ENCODE data around the gene ABR.
"Not testable (repeated sequence)": the region's sequence is repeated elsewhere in the genome, so short reads cannot be mapped to it uniquely, and the experiment has no call there.

The ABR gene

DNA sequence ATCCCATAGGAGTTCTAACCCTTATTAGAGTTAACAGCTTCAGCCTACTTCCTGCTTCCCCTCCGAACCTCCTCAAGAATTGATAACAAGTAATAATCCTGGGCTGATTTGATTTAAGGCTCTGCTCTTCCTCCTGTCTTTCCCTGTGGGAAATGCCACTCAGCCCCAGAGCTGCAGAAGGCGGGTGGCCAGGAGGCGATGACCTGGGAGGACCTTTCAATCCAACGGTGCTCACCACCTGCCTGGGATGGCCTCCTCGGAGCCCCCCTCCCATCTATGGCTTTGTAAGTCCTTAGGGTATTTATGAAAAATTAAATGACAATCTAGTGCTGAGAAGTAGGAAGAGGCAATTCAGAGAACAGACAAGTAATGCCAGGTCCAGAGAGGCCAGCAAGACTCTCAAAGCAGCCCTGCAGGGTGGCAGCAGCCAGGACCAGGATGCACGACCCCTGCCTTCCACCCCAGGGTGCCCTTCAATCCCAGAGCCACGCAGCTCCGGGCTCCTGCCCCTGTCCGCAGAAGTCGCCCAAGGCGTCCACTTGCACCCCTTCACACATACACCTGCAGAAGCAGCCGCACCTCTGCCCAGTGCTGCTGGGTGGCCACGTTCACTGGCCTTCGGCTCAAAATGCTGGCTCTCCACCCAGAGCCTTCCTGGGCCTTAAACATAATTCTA is 34.3 kb downstream of the ABR start:
- no peak for DNase-seq

DNA sequence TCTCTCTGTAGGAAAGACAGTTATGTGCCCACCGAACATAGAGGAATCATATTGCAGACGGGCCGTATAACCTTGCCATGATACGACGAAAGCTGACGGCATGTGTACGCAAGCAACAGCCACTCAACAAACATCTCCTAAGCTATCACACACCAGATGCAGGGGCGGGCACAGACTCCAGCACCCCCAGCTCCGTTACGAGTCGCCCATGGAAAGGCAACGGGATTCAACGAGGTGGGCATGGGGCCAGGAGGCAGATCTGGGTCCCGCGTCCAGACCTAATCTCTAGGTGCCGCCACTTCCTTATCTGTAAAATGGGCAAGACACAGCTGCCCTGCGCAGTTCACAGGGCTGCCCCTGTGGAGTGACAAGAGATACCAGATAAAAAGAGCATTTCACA is 35.6 kb downstream of the ABR start:
- no peak for DNase-seq

DNA sequence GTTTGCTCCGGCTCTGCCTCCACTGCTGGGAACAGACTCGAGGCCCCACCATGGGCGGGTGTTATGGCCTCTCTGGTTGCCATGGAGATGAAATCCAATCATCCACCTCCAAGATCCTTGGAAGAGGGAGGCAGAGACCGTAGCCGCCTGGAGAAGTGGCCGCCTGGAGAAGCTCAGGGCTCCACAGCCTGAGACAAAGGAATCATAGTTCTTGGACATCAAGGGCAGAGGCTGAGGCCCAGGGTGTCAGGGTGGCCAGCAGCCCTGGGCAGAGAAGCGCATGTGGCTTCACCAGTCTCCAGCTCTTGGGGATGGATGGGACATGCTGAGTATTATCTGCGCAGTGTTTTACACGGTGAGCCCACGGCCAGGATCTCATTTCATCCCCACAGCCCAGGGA is 36.2 kb downstream of the ABR start:
- no peak for DNase-seq

DNA sequence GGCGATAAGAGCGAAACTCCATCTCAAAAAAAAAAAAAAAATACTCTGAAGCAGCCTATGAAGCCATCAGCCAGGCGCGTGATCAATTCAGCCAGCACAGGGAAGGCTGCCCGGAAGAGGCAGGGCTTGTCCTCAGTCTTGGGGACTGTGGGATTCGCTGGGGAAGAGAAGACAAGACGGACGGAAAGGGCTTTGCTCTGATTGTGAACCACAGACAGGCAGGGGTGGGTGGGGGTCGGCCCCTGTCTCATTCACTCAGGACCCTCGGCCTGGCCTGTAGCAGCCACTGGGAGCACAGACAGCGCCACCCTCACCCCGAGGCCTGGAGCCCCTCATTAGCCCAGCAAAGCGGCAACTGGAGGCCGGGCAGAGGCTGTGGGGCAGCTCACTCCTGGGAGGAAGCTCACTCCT is 37.2 kb downstream of the ABR start:
- DNase-seq: no peak

DNA sequence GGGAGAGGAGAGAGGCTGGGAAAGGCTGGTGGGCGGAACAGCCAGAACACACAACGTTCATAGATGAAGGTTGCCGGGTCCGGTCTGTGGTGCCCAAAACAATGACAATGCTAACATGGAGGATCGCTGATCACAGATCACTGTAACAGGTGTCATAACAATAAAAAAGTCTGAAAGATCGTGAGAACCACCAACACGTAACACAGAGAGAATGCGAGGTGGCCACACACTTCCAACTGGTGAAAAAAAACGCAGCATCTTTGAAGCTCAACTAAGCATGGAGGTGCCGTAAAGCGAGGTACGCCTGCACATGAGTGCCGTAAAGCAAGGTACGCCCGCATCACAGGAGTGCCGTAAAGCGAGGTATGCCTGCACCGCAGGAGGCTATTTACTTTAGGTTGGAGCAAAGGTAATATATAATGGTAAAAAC is 42.3 kb downstream of the ABR start:
- no peak for DNase-seq

DNA sequence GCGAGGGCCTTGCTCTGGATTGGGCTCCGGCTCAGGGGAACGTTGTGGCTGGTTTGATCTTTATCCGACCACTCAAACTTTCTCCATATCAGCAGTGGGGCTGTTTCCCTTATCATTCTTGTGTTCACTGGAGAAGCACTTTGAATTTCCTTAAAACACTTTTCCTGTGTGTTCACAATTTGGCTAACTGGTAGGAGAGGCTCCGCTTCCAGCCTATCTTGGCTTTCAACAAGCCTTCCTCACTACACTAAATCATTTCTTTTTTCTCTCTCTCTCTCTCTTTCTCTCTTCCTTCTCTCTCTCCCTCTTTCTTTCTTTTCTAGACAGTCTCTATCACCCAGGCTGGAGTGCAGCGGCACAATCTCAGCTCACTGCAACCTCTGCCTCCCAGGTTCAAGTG is 43.0 kb downstream of the ABR start:
- no peak for DNase-seq

DNA sequence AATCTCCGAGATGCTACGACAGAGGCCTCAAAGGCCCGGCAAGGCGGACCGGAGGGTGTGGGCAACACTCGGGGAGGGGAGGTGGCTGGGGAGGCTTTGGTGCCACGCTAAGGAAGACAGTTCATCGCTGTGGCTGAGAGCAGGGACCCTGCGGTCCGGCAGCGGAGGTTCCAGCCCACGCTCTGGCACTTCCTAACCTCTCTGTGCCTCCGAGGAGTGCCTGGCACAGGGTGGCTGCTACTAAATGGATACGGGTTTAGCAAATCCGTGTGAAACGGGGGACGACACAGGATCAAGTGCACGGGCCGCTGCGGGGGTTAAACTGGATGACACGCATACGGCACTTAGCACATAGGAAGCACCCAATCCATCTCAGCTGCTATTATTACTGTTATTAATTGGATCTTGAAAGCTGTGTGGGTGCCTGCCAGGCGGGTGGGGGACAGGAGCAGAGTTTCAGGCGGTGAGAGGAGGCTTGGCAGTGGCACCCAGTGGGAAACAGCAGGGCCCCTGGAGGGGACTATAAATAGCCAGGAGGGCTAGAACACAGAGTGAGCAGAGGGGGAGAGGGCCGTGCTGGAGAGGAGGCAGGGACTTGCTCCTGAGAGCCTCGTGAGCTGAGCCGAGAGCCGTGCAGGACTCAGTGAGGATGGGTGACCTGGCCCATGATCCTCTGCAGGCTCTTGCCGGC is 45.0 kb downstream of the ABR start:
- DNase-seq: no peak

DNA sequence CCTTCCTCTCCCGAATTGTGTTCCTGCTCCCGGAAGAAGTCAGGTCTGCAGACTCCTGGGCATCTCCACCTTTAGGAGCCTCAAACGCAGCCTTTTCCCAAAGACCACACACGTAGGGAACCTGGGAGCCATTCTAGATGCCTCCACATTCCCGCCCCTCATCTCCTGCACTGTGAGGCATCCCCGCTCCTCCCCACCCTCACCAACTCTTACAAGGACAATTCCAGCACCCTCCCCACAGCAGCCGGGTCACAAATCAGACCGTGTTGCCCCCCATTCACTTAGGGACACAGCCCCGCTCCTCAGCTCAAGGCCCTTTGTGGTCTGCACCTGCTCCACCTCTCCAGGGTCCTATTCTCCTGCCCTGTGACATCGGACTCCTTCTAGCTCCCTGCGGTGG is 49.6 kb downstream of the ABR start:
- DNase-seq: no peak

DNA sequence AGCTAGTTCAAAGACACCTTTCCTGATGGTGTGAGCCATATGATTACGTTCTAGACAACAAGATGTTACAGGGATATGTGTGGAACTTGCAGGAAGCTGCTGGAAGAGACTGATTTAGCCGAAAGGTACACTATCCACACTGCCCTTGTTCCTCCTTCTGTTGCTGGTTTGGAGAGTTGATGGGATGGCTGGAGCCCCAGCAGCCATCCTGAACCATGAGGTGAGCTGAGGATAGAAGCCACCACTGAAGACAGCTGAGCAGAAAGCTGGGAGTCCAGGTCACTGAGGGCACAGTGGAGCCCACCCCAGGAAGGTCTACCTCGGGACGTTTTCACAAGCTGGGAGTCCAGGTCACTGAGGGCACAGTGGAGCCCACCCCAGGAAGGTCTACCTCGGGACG is 51.3 kb downstream of the ABR start:
- not testable (repeated sequence) for DNase-seq

DNA sequence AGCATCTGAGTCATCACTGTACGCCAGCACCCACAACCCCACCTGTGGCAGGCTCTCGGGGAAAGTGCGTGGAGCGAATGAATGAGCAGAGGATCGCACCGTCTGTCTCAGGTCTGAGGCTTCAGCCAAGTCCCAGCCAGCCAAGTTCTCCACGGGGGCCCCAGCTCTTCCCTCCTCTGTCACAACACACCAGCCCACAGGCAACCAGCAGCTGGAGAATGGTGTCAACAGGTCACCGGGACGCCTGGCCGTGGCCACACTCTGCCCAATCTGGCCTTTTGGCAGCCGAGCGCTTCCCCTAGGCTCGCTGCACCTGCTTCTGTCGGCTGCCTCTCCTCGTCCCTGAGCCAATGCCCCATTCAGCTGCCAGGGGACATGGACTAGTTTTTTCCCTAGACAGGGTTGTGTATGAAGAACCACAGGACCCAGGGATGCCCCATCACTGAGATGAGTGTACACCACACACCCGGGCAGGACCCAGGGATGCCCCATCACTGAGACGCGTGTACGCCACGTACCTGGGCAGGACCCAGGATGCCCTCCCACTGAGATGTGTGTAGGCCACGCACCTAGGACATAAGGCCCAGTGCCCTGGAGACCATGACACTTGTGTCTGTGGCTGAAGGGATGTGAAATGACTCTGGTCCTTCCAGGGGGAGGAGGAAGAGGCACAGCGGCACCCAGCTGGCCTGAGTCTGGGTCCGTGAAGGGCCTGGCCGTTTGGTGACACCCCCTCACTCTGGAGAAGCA is 52.8 kb downstream of the ABR start:
- DNase-seq: no peak

DNA sequence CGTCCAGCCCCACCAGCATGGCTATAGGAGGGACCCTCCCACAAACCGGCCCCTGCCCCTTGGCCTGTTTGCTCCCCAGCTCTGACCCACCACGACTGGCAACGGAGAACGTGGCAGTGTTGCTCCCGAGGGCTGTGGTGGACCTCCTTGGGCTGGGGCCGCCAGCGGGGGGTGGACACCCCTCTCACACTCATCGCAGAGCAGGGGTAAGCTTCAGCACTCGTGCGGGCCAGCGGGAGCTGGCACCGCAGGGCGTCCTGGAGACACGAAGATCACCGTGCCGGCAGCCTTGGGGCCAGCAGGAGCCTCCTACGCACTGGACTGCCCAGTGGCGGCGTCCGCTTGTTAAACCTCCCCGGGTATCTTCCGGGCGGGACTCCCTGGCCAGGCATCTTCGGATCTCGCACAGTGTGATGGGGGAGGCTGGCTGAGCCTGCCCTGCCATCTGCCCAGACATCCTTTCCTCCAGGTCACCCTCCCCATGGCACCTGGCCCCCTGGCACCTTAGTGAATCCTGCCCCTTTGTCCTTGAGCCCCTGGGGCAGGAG is 53.5 kb downstream of the ABR start:
- no peak for DNase-seq

DNA sequence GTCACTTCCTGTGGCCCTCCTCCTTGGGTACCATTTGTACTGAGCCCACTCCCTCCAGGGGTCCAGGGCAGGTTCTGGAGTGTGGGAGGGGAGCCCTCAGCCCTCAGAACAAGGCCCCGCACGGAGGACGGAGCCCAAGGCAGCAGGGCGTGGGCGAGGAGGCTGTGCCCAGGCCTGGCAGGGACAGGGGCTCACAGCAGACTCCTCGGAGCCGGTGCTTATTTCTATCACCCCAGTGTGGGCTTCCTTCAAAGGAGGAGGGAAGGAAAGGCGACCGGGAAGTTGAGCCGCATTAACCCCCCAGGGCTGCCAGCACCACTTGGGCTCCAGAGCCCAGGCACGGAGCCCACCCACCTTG is 54.0 kb downstream of the ABR start:
- DNase-seq: no peak

DNA sequence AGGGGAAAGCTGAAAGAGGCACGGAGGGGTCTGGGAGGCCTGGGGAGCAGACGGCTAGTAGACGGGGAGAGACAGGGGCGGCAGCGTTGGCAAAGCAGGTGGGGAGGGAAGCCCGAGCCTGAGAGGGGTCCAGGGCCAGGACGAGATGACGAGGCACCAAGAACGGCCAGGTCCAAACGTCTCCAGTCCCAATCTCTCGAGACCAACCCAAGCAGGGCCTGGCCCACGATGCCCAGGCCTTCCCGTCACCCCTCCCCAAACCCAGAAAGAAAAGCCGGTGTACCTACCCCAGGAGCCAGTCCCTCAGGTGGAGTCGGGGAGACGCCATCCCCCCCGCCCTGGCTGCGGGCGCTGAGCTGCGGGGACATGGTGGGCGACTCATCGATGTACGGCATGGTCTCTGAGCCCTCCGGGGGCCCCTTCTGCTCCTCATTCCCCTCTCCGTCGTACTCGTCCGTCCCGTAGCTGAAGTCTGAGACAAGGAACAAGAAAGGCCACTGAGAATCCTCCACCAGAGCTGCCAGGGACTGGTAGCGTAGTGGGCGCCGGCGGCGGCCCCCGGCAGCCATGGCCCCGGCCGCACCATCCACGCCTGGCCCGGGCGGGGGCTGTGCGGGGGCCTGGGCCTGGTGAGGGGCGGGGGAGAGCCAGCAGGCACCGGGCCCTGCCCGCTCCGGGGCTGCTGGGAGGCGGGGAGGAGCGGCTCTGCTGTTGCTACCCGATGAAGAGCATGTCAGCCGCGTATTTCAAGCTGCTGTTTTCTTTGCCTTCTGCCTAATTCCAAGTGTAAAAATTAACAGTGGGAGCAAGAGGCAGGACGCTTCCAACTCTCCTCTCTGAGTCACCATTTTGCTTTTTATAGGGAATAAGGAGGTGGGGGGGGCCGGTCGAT is 54.6 kb downstream of the ABR start:
- DNase-seq: no peak

DNA sequence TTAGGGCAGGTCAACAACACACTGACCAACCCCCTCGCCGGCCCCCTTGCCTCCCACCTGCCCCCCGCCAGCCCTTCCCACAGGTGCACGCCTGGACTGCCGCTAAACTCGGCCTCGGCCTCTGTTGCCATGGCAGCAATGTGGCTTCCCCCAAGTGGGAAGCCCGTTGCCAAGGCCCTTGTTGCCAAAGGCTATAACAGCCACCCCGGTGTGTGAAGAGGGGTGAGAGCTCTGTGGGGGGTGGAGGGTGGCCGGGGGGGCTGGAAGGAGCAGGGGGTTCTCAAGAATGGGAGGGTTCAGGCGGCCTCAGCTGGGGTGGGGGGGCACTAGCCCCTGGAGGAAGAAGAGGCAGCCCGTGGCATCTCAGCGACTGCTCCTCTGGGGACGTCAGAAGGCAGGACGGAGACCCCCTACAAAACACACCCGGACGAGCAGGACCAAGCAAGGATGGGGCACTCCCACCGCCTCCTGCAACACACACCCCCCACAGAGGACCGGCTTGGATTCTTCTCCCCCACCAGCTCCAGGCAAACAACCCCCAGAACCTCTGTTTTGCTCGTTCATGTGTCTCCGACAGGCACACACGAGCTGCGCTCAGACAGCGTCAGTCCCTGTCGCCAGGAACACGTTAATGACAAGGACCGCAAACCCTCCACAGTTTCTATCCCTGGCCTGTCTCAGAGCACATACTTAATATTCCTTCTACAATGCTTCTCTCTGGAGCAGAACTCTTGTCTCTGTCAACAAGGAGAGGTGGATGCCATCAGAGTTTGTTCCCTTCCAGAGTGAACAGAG is 55.7 kb downstream of the ABR start:
- DNase-seq: no peak

DNA sequence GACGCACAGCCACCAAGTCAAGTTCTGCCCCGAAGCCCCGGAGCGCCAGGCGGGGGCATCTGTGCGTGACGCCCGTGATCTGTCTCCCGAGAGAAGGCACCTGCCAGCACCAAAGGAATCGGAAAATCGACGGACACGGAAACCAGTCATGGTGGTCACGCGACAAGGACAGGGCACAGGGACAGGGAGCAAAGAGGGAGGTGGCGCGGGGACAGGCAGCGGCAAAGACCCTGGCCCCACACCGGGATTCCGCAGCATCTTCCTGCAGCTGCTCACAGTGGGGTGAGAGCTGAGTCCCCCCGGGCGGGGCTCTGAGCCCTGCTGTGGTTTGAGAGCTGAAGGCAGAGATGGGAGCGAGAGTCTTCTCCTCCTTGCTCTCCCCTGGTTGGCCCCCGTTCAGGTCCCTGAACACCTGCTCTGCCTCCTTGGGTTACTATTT is 56.4 kb downstream of the ABR start:
- DNase-seq: no peak

DNA sequence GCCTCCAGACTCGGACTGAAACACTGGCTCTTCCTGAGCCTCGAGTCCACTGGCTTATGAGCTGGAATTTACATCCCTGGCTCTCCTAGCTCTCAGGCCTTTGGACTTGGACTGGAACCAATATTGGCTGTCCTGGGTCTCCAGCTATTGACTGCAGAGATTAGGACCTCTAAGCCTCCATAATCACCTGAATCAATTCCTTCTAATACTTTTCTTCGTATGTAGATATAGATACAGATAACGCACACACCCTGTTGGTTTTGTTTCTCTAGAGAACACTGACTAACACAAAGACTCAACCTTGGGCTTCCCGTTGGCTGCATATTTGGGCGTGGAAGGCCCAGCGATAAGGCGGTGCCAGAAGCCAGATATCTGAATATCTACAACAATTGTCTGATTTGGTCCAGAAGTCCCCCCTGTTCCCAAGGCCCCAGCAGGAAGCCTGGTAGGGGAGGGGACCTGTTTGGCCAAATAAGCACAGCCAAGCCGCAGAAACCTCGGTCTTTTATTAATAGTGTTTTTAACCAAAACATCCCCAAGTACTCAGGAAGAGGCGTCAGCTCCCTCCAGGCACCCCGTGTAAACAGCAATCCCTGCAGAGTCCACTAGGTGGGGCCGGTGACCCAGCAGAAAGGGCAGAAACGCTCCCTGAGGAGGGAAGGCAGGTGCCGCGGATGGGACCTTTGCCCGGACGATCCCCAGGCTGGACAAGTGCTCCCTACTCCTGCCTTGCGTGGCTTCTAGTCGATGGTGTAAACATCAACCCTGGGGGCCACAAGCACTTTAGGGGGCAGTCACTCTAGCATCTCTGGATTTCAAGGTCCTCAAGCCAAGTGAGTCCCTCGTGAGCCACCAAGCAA is 57.0 kb downstream of the ABR start:
- no peak for DNase-seq

DNA sequence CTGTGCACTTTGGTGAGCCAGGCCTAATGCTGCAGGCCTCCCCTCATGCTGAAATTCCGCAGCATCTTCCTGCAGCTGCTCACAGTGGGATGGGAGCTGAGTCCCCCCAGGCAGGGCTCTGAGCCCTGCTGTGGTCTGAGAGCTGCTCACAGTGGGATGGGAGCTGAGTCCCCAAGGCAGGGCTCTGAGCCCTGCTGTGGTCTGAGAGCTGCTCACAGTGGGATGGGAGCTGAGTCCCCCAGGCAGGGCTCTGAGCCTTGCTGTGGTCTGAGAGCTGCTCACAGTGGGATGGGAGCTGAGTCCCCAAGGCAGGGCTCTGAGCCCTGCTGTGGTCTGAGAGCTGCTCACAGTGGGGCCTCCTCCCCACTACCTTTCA is 58.4 kb downstream of the ABR start:
- not testable (repeated sequence) for DNase-seq

DNA sequence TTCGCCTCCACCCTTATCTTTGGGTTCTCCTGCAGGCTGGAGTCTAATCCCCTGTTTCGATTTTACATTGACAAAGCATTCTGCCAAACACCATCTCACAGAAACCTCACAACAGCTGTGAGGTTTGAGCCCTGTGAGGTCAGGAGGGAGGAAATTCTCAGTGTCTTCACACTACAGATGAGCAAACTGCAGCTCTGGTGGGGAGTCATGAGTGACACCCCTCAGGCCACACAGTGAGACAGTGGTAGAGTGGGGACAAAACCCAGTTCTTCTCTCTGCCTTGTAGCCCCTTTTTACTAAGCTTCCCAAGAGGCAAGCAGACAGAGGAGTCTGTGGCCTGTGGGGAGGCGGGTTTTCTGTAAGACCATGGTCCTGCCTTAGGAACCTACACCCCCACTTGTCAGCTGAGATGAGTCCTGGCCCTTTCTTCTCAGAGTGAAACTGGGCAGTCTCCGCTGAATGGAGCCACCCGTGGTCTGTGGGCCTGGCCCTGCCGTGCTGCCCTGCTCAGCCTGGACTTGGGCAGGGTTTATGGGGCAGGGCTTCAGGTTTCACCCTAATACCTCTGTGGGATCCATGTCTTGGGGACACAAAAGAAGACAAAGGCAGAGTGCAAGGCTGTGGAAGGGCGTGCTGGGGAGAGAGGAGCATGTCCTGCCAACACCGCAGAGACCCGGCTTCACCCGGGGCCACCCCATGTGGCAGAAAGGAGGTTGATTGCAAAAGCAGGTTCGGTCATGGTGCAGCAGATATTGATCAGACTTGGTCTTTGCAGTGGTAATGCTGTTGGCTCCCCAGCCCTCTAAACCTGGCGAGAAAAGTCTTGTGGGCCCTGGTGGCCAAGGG is 59.0 kb downstream of the ABR start:
- no peak for DNase-seq

DNA sequence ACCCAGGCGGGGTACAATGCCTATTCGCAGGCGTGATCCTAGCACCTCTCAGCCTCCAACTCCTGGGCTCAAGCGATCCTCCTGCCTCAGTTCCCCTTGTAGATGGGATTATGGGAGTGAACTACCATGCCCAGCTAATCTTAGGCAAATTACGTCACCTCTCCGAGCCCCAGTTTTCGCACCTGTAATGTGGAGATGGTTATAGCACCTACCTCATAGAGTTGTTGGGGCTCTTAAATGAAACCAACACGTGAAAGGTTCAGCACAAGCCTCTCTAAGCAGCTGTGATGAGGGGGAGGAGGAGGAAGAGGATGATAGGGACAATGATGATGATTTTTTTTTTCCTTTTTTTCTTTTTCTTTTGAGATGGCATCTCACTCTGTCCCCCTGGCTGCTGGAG is 59.9 kb downstream of the ABR start:
- no peak for DNase-seq

DNA sequence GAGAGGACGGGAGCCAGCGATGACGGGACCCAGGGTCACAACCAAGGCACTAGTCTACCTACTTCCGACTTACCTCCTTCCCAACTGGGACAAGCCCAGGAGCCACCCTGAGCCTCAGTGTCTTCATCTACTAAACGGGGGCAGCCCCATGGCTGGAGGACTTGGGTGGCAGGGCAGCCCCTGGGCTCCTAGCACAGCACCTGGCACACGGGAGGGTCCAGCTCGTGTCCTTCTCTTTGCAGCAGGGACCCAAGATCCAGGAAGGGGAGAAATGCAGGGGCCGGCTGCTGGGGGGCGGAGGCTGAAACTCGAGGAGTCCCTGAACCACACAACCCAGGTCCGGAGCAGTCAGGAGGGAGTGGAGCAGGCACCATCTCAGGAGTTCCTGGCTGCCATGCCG is 63.2 kb downstream of the ABR start:
- DNase-seq: no peak
